WI38 (cell line): ENCODE data around the gene CREB3L1.

Experiments used
- H3K4me3 ChIP-seq: 2 replicates; pipeline ENCODE4 v1.5.1; 2011; ENCODE audit warnings: low read depth, mild to moderate bottlenecking, control low read depth, low read length
- TF ChIP-seq, protein P1 (sequence below): IDR thresholded peaks from 2 replicates; pipeline ENCODE4 v1.5.1; 2012; ENCODE audit warnings: low read depth, mild to moderate bottlenecking, control low read depth, low read length

Gene CREB3L1

GRCh38 chr11:46362156-46363030, 84.9 kb downstream of the CREB3L1 start:
- TF ChIP-seq, protein P1, sequence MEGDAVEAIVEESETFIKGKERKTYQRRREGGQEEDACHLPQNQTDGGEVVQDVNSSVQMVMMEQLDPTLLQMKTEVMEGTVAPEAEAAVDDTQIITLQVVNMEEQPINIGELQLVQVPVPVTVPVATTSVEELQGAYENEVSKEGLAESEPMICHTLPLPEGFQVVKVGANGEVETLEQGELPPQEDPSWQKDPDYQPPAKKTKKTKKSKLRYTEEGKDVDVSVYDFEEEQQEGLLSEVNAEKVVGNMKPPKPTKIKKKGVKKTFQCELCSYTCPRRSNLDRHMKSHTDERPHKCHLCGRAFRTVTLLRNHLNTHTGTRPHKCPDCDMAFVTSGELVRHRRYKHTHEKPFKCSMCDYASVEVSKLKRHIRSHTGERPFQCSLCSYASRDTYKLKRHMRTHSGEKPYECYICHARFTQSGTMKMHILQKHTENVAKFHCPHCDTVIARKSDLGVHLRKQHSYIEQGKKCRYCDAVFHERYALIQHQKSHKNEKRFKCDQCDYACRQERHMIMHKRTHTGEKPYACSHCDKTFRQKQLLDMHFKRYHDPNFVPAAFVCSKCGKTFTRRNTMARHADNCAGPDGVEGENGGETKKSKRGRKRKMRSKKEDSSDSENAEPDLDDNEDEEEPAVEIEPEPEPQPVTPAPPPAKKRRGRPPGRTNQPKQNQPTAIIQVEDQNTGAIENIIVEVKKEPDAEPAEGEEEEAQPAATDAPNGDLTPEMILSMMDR, result no peak
- no peak overlapping the region for H3K4me3 ChIP-seq

DNA sequence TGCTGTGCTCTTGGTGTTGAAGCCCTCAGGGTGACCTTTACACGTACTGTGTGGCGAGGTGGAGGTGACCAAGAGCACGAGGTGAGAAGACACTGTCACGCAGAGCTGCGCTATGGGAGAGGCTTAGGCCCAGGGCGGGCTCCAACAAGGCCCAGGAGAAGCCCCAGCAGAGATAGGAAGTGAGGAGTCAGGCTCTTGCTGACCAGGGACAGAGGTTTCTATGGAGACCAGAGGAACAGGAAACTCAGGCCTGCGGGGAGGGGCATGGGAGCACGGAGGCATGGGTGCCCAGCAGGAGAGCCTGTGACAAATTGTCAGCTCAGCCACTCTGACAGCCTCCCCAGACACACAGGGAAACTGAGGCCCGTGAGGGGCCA, 85.6 kb downstream of the CREB3L1 start:
- TF ChIP-seq, protein P1, result no peak

GRCh38 chr11:46363455-46364005, 86.1 kb downstream of the CREB3L1 start:
- TF ChIP-seq, protein P1, result no peak
- no peak overlapping the region for H3K4me3 ChIP-seq

More for the DNA sequence above, 85.6 kb downstream of the CREB3L1 start:
- H3K4me3 ChIP-seq, result no peak overlapping the region

- TF ChIP-seq, protein P1, result no peak
- no peak overlapping the region for H3K4me3 ChIP-seq
Measured at GRCh38 chr11:46364056-46364455, 86.6 kb downstream of the CREB3L1 start.

DNA sequence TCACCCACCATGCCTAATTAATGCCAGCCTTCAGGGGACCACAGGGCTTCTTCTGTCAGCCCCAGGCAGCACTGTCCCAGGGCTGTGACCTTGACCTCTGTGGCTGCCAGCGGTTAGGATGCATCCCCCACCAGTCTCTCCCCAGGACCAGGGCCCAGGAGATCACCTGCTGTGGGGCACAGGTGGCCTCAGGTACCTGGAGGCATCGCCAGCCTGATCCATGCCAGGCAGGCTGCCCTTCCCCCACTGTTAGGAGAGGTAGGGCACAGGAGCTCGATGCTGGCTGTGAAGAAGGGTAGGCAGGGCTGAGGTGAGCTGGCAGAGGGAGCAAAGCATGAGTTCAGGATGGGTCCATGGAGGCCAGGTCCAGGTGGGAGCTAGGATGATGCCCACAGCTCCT, 87.3 kb downstream of the CREB3L1 start:
- TF ChIP-seq, protein P1, result no peak
- H3K4me3 ChIP-seq, result no peak overlapping the region

DNA sequence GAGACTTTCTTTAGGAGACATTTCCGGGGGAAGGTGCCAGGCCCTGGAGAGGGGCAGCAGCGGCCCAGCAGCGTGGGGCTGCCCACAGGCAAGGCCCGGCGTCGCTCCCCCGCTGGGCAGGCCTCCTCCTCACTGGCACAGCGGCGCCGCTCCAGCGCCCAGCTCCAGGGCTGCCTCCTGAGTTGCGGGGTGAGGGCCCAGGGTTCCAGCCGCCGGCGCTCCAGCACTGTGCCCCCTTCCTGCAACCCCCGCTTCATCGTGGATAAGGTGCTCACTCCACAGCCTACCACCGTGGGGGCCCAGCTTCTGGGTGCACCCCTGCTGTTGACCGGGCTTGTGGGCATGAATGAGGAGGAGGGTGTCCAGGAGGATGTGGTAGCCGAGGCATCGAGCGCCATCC, 88.8 kb downstream of the CREB3L1 start:
- TF ChIP-seq, protein P1, result no peak

DNA sequence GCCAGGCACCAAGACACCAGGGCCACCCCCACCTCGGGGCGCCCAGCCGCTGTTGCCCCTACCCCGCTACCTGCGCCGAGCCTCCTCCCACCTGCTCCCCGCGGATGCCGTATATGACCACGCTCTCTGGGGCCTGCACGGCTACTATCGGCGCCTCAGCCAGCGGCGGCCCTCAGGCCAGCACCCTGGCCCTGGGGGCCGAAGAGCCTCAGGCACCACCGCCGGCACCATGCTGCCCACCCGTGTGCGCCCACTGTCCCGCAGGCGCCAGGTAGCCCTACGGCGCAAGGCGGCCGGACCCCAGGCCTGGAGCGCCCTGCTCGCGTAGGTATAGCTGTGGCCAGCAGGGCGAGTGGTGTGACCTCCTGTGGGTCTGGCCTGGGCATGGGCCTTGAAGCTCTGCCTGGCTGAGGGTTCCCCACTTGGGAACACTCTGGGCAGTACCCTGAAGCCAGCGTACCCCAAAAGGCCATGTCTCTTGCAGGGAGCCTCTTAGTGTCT, 89.2 kb downstream of the CREB3L1 start:
- H3K4me3 ChIP-seq, result no peak overlapping the region
- TF ChIP-seq, protein P1, result no peak

More for the DNA sequence above, 88.8 kb downstream of the CREB3L1 start:
- H3K4me3 ChIP-seq, result no peak overlapping the region
